Stimulated activated CD4-positive, alpha-beta T cell treated with anti-CD3 and anti-CD28 coated beads, Interleukin-1b, Interleukin-23, amount 100 ng/mL, for 48 hours (primary cell): Measurements from ENCODE around the gene MICAL3.
"Not testable (repeated sequence)": the region's sequence is repeated elsewhere in the genome, so short reads cannot be mapped to it uniquely, and the experiment has no call there.

Experiments used
- DNase-seq: peaks from one replicate; pipeline ENCODE4 v3.0.0-alpha.2; 2020

Gene MICAL3

DNA sequence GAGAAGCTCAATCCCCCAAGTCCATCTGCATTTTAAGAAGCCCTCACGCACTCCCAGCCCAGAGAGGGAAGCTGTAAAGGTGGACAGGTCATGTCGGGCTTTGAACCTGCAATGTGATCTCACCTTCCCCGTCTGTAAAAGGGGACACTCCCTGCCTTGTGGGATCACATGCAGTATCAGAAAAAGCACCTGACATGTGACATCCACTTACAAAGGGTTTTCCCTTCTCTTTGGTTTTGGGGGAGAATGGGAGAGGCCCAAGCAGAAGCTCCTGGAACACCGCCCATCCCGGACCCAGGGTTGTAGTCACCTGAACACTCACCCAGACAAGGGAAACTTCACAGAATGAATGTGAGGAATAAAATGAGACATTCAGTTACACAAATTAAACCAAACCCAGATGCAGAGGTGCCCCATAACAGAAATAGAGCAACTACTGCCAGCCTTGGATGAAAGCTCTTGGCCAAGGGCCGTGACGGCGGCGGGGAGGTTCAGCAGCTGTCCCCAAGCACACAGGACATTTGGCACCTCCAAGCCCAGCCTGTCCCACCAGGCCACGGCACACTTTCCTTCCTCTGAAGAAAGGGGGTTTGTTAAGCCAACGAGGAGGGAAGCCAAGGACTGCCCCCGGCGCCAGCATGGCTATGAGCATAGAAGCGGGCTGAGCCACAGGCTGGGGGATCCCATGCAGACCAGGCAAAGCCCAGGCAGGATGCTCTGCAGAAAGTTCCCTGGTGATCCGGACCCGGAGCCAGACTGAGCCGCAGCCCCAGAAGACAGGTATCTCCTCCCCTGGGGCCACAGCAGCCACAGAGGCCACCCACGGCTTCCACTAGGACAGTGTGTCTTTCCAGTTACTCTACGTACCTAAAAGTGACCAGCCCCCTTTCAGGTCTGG, 253.9 kb downstream of the MICAL3 start:
- DNase-seq, result no peak

DNA sequence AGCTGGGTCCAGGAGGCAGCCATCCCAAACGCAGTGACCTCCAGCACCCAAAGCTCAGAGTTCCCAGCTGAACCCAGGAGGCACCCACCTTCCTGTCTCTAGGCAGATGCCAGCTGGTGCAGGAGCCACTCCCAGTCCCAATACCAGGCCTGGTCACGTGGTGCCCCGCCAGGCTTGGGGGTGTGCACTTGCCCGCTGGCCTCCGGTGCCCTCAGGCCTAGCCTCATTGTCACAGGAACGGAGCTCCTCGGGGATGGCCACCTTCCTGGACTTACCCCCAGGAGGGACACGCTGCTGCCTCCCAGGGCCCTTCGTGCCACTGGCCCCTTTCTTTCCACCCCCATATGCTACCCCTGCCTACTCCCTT, 254.7 kb downstream of the MICAL3 start:
- no peak for DNase-seq

GRCh38 chr22:17769013-17769715, 255.2 kb downstream of the MICAL3 start:
- DNase-seq, result no peak

DNA sequence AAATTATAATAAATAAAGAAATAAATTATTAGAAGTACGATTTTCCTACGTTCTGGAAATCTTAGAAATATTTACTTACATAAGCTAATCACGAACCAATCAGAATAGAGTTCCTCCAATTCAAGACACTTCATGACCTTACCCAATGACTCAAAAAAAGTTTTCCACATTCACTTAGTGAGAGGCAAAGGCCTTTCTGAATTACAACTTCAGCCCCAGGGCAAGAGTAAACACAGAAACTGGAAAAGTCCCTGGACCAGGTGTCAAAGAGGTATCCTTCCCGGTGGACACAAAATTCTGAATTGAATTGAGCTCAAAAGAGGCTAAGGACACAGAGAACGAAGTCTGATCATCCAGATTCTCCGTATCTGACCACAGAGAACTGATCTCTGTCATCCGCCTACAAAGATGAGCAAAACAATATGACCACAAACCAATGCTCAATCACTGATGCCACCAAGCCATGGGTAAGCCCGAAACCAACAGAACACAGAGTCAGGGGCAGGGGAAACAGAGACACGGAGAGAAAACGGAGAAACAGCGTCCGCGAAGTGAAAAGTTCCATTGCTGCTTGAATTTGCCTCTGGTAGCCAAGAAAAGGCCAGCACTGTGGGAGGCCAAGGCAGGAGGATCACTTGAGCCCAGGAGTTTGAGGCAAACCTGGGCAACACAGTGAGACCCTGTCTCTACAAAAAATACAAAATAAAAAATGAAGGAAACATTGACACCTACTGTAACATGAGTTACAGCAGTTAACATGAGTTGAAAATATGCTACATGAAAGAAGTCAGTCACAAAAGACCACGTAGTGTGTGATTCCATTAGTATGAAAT, 256.9 kb downstream of the MICAL3 start:
- peak; percentile 74 for DNase-seq

GRCh38 chr22:17764852-17765251, 259.5 kb downstream of the MICAL3 start:
- not testable (repeated sequence) for DNase-seq

DNA sequence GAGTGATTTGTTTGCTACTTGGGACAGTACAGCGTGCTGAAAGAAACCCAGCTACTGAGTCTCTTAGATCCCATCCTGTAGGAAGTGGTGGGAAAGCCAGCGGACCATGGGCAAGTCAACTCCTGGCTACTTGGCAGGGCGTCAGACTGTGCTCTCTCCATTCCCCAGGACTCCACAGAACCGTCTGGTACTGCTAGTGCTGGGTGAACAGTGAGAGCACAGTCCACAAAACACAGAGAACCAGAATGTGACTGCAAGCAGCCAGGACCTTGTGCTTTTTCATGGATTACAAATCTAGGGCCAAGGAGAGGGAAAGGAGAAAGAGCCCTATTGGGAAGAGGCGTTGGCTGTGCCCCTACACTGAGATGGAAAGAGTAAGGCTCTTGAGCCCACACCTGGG, 260.3 kb downstream of the MICAL3 start:
- DNase-seq, result no peak

GRCh38 chr22:17763442-17763841, 260.9 kb downstream of the MICAL3 start:
- not testable (repeated sequence) for DNase-seq

- DNase-seq, result no peak
Observed at GRCh38 chr22:17761138-17761488, 263.2 kb downstream of the MICAL3 start.

DNA sequence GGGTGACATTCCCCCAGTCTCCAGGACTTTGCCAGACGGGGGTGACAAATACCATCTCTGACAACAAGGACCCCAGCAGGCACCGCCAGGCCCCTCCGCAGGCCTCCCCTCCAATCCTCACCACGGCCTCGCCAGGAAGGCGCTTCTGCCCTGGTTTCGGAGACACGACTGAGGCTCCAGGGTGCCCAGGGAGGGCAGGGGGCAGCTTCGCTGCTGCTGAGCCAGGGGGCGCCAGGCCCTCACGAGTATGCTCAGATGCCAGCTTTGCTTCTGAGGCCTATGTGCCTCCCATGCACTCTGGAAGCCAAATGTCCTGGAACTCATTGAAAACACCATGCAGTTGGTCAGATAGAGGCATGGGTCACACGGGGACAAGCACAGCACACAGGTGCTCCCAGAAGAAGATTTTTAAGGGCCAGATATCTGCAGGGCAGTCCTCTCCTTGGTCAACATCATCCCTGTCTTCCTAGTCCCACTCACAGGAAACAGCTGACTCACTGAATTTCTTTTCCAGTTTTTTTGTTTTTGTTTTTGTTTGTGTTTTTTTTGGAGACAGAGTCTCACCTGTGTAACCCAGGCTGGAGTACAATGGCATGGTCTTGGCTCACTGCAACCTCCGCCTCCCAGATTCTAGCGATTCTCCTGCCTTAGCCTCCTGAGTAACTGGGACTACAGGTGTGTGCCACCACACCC, 270.0 kb downstream of the MICAL3 start:
- peak; percentile 28 for DNase-seq

- DNase-seq, result no peak
Observed at GRCh38 chr22:17753401-17753989, 270.9 kb downstream of the MICAL3 start.

DNA sequence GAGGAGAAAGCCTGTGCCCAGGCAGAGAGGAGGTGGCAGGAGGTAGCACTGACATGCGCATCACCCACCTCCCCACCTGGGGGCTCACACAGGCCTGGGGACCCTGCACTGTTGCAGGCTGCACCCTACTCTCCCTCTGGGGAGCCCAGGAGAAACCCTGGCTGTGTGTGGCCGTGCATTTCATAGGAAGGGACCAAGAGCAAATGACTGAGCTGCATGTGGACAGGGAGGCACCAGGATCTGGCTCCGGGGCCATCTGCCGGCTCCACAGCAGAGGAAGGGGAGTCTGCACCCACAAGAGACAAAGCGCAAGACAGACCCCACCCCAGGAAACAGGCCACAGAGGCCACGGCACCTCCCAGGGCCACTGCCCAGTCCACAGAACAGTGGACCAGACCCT, 272.8 kb downstream of the MICAL3 start:
- no peak for DNase-seq

DNA sequence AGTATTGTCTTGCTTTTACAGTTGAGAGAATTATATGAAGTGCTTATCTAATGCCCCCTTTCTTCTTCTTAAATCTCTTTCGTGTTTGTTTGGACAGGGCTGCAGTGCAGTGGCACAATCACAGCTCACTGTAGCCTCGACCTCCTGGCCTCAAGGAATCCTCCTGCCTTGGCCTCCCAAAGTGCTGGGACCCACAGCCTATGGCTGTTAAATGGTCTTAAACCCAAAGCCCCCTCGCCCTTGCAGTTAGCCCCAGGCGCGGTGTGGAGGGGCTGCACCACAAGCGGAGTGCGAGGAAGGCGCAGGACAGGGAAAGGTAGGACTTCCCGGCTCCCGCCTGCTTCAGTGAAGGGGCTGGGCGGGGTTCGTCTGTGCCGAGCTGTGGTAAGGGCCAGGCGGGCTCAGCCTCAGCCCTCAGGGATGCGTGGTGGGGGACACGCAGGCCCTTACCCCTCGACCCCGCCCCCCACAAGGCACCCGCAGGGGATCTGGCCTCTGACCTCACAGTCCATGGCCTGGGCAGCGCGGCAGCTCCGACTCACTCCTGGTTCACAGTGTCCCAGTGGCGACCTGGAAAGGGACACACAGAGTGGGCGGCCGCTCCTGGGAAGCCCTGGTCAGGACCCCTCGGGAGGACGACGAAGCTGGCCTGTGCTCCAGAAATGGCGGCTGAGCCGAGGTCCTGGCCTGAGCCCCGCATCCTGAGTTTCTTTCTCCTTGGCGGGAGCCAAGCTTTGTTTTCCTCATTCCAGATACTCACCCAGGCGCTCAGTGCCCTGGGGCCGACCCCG, 274.6 kb downstream of the MICAL3 start:
- no peak for DNase-seq

DNA sequence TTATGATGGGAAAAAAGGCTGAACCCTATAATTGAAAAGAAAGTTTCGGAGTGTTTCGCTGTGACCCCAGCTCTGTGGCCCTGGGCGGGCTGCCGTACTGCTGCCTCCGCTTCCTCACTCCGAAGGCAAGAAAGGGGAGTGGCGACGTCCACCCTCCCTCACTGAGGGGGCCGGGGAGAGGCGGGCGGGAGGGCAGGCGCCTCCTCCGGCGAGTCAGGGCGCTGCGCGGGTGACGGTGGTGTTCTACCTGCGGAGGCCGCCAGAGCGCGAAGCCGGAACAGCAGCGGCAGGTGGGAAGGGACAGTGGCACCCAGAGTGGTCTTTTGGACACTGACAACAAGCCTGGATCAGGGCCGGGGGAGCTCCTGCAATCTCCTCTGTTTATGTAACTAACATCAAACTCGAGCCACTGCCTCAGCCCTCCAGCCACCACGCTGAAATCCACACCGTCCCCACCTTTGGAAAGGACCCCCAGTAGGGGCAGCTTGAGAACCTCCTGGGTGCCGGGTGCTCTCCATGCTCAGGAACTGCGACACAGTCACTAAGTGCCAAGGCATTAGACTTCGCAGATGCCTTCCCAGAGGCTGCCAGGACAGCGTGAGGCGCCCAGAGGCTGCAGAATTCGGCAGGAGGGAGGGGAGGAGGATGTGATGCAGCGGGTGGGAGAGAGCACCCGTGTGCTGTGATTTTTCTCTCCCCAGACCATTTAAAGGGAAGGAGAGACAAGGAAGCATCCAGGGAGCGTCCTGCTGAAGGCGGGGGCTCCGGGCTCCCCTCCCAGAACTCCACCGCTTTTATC, 275.6 kb downstream of the MICAL3 start:
- no peak for DNase-seq

DNA sequence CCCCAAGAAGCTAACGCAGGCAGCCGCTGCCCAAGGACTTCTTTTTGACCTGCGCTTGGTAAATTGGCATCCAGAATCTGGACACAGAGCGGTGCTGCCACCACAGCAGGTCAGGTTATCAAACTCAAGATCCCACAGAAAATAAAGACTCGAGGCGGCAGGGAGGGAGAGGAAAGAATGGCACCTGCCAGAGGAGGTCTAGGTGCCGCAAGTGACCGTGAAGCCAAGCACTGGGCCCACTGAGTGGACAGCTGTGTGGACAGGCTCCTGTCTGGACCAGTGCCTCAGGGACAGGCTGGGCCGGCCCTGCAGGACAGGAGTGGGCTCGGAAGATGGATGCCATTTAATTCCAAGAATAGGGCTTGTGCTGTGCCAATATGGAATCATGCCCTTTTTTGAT, 277.4 kb downstream of the MICAL3 start:
- no peak for DNase-seq

DNA sequence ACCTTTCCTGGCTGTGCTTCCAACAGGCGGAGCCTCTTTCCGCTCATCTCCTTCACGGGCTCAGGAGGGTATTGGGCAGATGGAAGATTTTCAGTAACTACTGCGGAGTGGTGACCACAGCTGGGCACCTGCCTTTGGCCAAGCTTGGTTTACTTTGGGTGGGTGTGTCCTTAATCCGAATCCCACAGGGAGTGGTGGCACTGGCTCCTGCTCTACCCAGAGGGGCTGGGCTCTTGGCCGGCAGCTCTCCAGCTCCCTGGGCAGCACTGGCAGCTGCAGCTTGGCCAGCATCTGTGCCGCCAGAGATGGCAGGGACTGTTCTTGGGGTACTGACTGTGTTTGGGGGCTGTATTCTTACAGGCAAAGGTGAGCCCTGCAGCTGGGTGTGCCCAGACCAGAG, 279.9 kb downstream of the MICAL3 start:
- no peak for DNase-seq

DNA sequence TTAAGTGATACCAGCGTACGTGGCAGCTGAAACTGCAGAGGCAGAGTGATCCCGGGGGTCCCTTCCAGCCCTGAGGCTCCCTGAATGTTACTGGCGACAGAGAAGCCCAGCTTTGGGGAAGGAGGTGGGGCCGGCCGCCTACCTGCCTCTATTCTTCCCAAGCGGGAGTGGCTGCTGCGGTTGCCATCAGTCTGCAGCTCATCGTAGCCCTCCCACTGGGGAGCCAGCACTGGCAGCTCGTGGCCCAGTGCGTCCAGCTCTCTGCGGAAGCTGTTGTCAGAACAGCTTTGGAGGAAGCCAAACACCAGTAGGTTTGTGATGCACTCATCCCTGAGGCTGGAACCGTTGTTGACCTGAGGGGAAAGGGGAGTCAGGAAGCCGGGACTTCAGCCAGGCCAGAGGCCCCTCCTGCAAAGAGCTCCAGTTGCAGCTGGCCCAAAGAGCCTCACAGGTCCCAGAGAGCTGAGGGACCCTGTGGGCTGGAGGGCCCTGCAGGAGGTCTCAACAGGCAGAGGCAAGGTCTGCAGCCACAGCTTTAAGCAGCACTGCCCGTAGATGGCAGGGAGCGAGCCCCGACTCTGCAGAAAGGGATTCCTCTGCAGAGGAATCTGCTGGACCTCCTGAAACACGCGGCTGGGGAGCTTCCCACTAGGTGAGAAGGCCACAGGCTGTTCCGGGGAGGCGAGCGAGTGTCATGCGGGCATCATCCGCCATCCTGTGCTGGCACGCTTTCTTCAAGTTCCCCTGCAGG, 280.5 kb downstream of the MICAL3 start:
- no peak for DNase-seq

DNA sequence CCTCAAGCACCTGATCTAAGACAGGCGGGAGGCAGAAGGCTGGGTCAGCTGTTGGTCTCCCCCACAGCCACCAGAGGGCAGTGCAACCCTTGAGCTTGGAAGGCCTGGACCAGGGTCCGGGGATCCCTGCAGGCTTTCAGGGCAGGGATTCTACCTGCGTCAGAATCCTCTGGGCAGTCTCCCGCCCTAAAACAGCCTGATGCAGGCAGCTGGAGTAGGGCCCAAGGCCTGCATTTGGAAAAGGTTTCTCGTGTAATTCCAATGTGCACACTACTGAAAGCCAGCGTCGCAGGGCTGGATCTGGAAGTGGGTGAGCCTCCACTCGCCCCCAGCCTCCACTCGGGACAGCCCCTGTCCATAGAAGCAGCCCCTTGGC, 281.8 kb downstream of the MICAL3 start:
- DNase-seq, result peak; percentile 67

DNA sequence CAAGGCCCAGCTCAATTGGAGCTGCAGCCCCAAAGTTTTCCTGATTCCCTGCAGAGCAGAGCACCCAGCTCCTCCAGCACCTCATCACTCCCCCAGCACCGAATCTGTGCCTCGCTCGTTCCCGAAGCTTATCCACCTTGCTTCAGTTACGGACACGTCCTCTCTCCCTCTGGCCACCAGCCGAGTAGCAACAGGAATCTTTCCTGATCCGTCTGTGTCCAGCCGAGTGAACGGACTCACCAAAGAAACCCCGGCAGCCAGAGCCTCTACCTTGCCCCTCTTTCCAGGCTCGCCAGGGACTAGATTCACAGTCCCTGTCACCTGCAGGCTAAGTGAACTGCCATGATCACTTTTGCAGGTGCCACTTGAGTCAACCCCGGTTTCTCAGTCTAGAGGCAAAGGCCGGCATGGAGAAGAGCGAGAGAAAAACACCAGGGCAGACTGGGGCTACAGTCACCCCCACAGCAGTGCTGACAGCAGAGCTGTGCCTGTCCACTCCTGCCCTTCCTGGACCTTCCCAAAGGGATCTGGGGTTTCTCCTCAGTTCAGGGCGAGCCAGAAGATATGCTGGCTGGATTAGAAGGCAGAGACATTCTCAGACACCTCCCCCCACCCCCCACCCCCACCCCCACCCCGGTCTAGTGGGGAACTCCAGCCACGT, 282.4 kb downstream of the MICAL3 start:
- no peak for DNase-seq

DNA sequence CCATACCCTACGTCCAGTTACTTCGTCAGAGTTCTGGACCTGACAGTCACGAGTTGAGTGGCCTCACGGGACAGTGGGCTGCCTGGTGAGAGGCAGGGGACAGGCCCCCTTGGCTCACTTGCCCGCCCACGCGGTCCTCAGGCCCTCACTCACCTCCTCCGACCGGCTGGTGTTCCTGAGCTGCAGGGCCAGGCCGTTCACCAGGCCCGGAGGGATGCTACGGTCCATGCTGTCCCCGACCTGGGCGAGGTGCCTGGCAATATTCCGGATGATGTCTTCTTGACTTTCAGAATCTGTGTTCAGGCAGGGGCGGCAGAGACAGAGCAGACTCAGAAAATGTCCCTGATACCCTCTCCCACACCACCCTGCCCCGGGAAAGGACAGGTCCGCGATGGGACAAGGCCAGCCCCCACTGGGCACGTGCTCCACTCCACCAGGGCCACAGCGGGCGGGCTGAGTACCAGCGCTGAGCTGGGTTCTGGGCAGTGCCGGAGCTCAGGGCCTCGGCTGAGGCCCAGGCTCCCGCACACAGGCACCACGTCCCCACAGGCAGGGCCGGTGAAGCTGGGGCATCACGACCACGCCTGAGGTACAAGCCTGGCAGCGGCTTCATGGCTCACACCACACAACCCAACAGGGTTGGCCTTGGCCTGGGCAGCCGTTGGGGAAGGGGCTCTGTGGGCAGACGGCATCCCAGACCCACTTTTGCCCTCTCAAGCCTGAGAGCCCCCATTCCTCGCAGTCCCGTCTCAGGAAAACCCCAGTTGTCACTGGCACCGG, 285.0 kb downstream of the MICAL3 start:
- DNase-seq, result no peak
